Measurements from ENCODE around the gene ATP8B2.
"Not testable (repeated sequence)": the region's sequence is repeated elsewhere in the genome, so short reads cannot be mapped to it uniquely, and the experiment has no call there.

- TF ChIP-seq, protein P1, sequence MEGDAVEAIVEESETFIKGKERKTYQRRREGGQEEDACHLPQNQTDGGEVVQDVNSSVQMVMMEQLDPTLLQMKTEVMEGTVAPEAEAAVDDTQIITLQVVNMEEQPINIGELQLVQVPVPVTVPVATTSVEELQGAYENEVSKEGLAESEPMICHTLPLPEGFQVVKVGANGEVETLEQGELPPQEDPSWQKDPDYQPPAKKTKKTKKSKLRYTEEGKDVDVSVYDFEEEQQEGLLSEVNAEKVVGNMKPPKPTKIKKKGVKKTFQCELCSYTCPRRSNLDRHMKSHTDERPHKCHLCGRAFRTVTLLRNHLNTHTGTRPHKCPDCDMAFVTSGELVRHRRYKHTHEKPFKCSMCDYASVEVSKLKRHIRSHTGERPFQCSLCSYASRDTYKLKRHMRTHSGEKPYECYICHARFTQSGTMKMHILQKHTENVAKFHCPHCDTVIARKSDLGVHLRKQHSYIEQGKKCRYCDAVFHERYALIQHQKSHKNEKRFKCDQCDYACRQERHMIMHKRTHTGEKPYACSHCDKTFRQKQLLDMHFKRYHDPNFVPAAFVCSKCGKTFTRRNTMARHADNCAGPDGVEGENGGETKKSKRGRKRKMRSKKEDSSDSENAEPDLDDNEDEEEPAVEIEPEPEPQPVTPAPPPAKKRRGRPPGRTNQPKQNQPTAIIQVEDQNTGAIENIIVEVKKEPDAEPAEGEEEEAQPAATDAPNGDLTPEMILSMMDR (IDR thresholded peaks at IDR 0.05): not testable (repeated sequence)
- not testable (repeated sequence) for TF ChIP-seq POLR2A (IDR thresholded peaks at IDR 0.05)
Observed at GRCh38 chr1:154307670-154308270, 17.6 kb upstream of the ATP8B2 start.
